Lung (tissue), 12 donors: ENCODE results near the gene CEACAM16. TPM values are rescaled to one million over a fixed set of nuclear protein-coding genes. Genes with fewer than 3 reads are reported as not detected.
A peak's percentile ranks its signal among the peaks of the same experiment; 100 is the strongest.

Experiments
- ATAC-seq: fragments of 200-7000 bp; cut with Tn5 transposase; one replicate; pipeline ENCODE4 v1.9.1; 2020; ENCODE audit warnings: moderate number of reproducible peaks; ENCODE audit not compliant: insufficient read depth, low FRiP score
- DNase-seq, 3 donors: peaks; one replicate each; pipeline ENCODE4 v3.0.0-alpha.2; 2013 to 2017
- H3K27ac ChIP-seq, 2 donors: one replicate each; pipeline ENCODE4 v1.5.1; 2013; ENCODE audit warnings: mild to moderate bottlenecking in 2 of 2, moderate library complexity in 2 of 2, control low read depth in 1 of 2, inconsistent platforms in 1 of 2, low read depth in 1 of 2, low read length in 1 of 2
- H3K27me3 ChIP-seq, 3 donors: one replicate each; pipeline ENCODE4 v1.5.1; 2013; ENCODE audit warnings: low read length in 2 of 3; ENCODE audit not compliant: control insufficient read depth in 3 of 3, insufficient read depth in 3 of 3
- H3K36me3 ChIP-seq, 4 donors: one replicate each; pipeline ENCODE4 v1.5.1; 2013; ENCODE audit warnings: low read length in 4 of 4, mild to moderate bottlenecking in 1 of 4, moderate library complexity in 1 of 4; ENCODE audit not compliant: control insufficient read depth in 4 of 4, insufficient read depth in 4 of 4
- H3K4me1 ChIP-seq, 5 donors: one replicate each; pipeline ENCODE4 v1.5.1; 2013; ENCODE audit warnings: low read length in 5 of 5, mild to moderate bottlenecking in 2 of 5, moderate library complexity in 1 of 5; ENCODE audit not compliant: control insufficient read depth in 5 of 5, insufficient read depth in 5 of 5
- H3K4me3 ChIP-seq: one replicate; pipeline ENCODE4 v1.5.1; 2013; ENCODE audit warnings: mild to moderate bottlenecking, control low read depth, moderate library complexity
- H3K9ac ChIP-seq, 2 donors: one replicate each; pipeline ENCODE4 v1.5.1; 2013; ENCODE audit warnings: low read length in 2 of 2, control low read depth in 1 of 2; ENCODE audit not compliant: insufficient read depth in 1 of 2
- H3K9me3 ChIP-seq, 4 donors: one replicate each; pipeline ENCODE4 v1.5.1; 2013; ENCODE audit warnings: low read length in 3 of 4, mild to moderate bottlenecking in 1 of 4, moderate library complexity in 1 of 4; ENCODE audit not compliant: control insufficient read depth in 4 of 4, insufficient read depth in 3 of 4
- WGBS, 2 donors: extraction: QIAGEN DNeasy Blood & Tissue Kit; methylation state at CpG; one replicate each; pipeline ENCODE4 v1.1.7; 2013; 5-methylcytosine and 5-hydroxymethylcytosine counted together
- polyA plus RNA-seq, 2 donors: library from polyadenylated mRNA; stranded (reverse); fragments of 200-250 nt; gene quantifications; one replicate each; pipeline ENCODE4 v1.2.1, GENCODE V29; 2013
- total RNA-seq, 2 donors: library from RNA; depleted of rRNA in 1 of 2; stranded (reverse); fragments of >200 nt in 1 of 2; gene quantifications; one replicate each; pipeline ENCODE4 v1.2.1, GENCODE V29; 2014 to 2021
- TF ChIP-seq, protein P1 (sequence below): IDR thresholded peaks from 2 replicates; pipeline ENCODE4 v1.5.1; 2012; ENCODE audit warnings: mild to moderate bottlenecking; ENCODE audit errors: control extremely low read depth, extremely low read depth
- donor health status: control.
- donor health status: control.
- donor health status: Bipolar disorder and iron deficiency.
- donor health status: healthy.
- donor health status: DM: yes; HTN: yes; CAD: no.

The CEACAM16 gene
- total and polyA plus RNA-seq, 4 donors: 0.26 TPM; not detected in 3

DNA sequence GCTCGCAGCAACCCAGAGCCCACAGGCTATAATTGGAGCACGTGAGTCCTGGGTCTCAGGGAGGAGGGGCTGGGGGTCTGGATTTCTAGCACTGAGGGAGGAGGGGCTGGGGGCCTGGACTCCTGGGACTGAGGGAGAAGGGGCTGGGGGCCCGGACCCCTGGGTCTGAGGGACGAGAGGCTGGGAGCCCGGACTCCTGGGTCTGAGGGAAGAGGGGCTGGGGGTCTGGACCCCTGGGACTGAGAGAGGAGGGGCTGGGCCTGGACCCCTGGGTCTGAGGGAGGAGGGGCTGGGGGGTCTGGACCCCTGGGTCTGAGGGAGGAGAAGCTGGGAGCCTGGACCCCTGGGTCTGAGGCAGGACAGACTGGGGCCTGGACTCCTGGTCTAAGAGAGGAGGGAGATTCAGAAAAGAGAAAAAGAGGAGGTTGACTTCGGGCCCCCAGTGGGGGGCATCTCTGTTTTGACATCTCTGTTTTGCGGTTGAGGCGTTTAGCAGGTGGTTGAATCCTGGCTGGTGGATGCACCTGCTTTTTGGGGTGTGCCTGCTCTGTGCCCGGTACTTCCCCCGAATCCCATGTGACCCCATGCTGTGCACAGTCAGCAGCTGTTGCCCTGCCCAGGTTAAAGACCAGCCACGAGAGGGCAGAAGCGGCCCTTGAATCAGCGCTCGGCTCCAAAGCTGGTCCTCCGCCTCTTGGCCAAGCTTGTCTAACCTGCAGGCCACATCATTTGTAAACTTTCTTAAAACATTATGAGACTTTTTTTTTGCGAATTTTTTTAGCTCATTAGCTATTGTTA lies 44.8 kb upstream of the CEACAM16 start:
- Histone ChIP-seq H3K27me3 (no peaks in the 10 kb centered on the region), H3K27ac (no peak overlapping the region), H3K9ac (no peak overlapping the region), H3K4me3 (no peak overlapping the region), H3K36me3 (peaks cover 36 to 55% (median 42%) of the 10 kb centered on the region in 4 donors), H3K9me3 (no peaks in the 10 kb centered on the region), H3K4me1 (peaks cover 0 to 4% (median 0%) of the 10 kb centered on the region in 5 donors)
- TF ChIP-seq, protein P1, sequence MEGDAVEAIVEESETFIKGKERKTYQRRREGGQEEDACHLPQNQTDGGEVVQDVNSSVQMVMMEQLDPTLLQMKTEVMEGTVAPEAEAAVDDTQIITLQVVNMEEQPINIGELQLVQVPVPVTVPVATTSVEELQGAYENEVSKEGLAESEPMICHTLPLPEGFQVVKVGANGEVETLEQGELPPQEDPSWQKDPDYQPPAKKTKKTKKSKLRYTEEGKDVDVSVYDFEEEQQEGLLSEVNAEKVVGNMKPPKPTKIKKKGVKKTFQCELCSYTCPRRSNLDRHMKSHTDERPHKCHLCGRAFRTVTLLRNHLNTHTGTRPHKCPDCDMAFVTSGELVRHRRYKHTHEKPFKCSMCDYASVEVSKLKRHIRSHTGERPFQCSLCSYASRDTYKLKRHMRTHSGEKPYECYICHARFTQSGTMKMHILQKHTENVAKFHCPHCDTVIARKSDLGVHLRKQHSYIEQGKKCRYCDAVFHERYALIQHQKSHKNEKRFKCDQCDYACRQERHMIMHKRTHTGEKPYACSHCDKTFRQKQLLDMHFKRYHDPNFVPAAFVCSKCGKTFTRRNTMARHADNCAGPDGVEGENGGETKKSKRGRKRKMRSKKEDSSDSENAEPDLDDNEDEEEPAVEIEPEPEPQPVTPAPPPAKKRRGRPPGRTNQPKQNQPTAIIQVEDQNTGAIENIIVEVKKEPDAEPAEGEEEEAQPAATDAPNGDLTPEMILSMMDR: peak; percentile 70
- 42 to 46% methylated on average over 16 of the region's 16 CpGs for WGBS, 2 donors
- DNase-seq: peak; percentile 39 to 53 (median 47)
- ATAC-seq: peak; percentile 74

DNA sequence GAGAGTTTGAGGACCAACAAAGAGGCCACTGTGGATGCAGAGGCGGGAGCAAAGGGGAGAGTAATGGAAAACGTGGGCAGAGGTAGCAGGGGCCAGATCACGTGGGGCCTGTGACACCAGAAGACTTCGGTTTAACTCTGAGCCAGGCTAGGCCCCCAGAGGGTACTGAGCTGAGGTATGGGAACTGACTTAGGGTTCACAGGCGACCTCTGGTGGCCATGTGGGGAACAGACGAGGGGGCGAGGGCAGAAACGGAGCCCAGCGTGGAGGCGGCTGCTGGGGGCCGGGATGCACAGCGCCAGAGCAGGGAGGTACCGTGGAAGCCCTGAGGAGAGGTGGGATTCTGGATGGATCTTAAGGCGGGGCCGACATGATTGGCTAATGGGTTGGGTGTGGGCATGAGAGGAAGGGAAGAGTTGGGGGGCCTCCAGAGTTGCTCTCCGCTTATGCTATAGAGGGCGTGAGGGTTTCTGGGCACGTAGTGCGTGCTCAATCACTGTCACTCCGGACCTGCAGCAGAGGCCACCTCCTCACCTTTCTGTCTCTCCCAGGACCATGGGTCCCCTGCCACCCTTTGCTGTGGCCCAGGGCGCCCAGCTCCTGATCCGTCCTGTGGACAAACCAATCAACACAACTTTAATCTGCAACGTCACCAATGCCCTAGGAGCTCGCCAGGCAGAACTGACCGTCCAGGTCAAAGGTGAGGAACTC lies 41.6 kb upstream of the CEACAM16 start:
- Histone ChIP-seq H3K9ac (no peak overlapping the region), H3K9me3 (no peaks in the 10 kb centered on the region), H3K27me3 (no peaks in the 10 kb centered on the region), H3K36me3 (peaks cover 34 to 52% (median 41%) of the 10 kb centered on the region in 4 donors), H3K4me3 (no peak overlapping the region), H3K4me1 (peaks cover 0 to 4% (median 0%) of the 10 kb centered on the region in 5 donors), H3K27ac (no peak overlapping the region)
- TF ChIP-seq, protein P1: peak; percentile 74
- no peak for ATAC-seq
- WGBS, 2 donors: 39 to 40% methylated on average over 25 of the region's 25 CpGs
- DNase-seq: peak; percentile 66 to 72 (median 66)

DNA sequence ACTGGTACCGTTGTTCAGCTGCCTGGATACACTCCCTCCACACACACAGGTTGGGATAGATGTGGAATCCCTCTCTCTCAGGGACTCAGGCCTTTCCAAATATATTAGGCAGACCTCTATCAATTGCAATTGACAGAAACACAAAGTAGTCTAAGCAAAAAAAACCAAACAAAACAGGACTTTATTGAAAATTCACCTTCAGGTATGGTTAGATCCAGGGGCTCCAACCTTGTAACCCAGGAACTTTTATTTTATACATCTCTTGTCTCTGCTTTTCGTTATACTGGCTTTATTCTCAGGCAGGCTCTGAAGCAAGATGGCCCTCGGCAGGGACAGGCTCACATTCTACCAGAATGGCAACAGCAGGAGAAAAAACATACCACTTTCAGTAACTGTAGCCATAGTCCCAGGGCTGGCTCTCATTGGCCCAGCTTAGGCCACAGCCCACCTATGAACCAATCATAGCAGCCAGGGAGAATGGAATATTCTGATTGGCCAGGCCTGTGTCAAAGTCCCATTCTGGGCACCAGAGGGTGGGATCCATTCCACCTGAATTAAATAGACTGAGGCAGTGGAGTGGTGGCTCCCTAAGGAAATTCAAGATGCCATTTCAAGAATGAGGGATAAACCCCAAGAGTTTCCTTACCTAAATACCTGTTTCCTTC lies 40.8 kb upstream of the CEACAM16 start:
- TF ChIP-seq, protein P1: no peak
- WGBS, 2 donors: 97 to 98% methylated on average over 3 of the region's 3 CpGs
- no peaks in the 10 kb centered on the region for H3K27me3 ChIP-seq
- no peak overlapping the region for H3K27ac ChIP-seq
- ATAC-seq: no peak
- peaks cover 0 to 8% (median 4%) of the 10 kb centered on the region in 5 donors for H3K4me1 ChIP-seq
- H3K9ac ChIP-seq: no peak overlapping the region
- H3K36me3 ChIP-seq: peaks cover 30 to 56% (median 36%) of the 10 kb centered on the region in 4 donors
- H3K9me3 ChIP-seq: no peaks in the 10 kb centered on the region
- no peak for DNase-seq
- H3K4me3 ChIP-seq: no peak overlapping the region
